SK-N-SH (cell line): Measurements from ENCODE around the gene GLIS1. TPM values are rescaled to one million over a fixed set of nuclear protein-coding genes. Genes with fewer than 3 reads are reported as not detected.

Experiments
- CTCF ChIA-PET: fragments of 300-600, 350-600 bp; formaldehyde crosslinking; extraction: SDS; loops from one replicate; lab custom pipeline; 2021; lab: Yijun Ruan, JAX
- POLR2A ChIA-PET: fragments of 350-600 bp; sonication (Branson Sonifier 250); formaldehyde crosslinking; extraction: SDS; loops from one replicate; lab custom pipeline; 2020; ENCODE audit warnings: antibody characterized with exemption, inconsistent platforms; lab: Yijun Ruan, JAX
- DNase-seq: peaks from one replicate; pipeline ENCODE4 v3.0.0; 2012
- H2AFZ ChIP-seq: fragments of 200-600 bp; sonication (generic); 2 replicates; pipeline ENCODE4 v1.8.1; 2016; ENCODE audit warnings: antibody characterized with exemption, mild to moderate bottlenecking, low read depth
- H3F3A ChIP-seq: fragments of 200-600 bp; sonication (generic); replicated peaks from 2 replicates; pipeline ENCODE3; 2016; ENCODE audit warnings: antibody characterized with exemption, mild to moderate bottlenecking; ENCODE audit not compliant: insufficient read depth
- H3K27ac ChIP-seq, 2 experiments: fragments of 200-500 bp in 1 of 2; fragments of 200-600 bp in 1 of 2; sonication (Bioruptor generic) in 1 of 2; sonication (generic), shearing (Covaris generic) in 1 of 2; 2 replicates each; pipeline versions ENCODE4 v1.5.1 to v1.6.1; 2014 to 2016; ENCODE audit warnings: low read depth in 2 of 2, inconsistent platforms in 1 of 2, low read length in 1 of 2, mild to moderate bottlenecking in 1 of 2, mixed read lengths in 1 of 2
- H3K27me3 ChIP-seq: fragments of 200-600 bp; sonication (generic), shearing (Covaris generic); 2 replicates; pipeline ENCODE4 v1.6.1; 2016; ENCODE audit warnings: mixed run types; ENCODE audit not compliant: insufficient read depth
- H3K36me3 ChIP-seq, 2 experiments: fragments of 200-500 bp in 1 of 2; fragments of 200-600 bp in 1 of 2; sonication (Bioruptor generic) in 1 of 2; sonication (generic) in 1 of 2; replicated peaks in 1 of 2; 2 replicates each; pipeline versions ENCODE3 to v1.5.1; 2014 to 2016; ENCODE audit warnings: low read length in 1 of 2, mild to moderate bottlenecking in 1 of 2; ENCODE audit not compliant: insufficient read depth in 2 of 2, control insufficient read depth in 1 of 2
- H3K4me1 ChIP-seq, 2 experiments: fragments of 200-500 bp in 1 of 2; fragments of 200-600 bp in 1 of 2; sonication (Bioruptor generic) in 1 of 2; sonication (generic), shearing (Covaris generic) in 1 of 2; 2 replicates each; pipeline versions ENCODE4 v1.5.1 to v1.6.1; 2014 to 2016; ENCODE audit warnings: low read depth in 1 of 2, low read length in 1 of 2, mixed run types in 1 of 2; ENCODE audit not compliant: insufficient read depth in 2 of 2, control insufficient read depth in 1 of 2
- H3K4me2 ChIP-seq: fragments of 200-600 bp; sonication (generic), shearing (Covaris generic); 2 replicates; pipeline ENCODE4 v1.6.1; 2017; ENCODE audit warnings: mixed run types
- H3K4me3 ChIP-seq, 2 experiments: fragments of 200-500 bp in 1 of 2; fragments of 200-600 bp in 1 of 2; sonication (Bioruptor generic) in 1 of 2; sonication (generic), shearing (Covaris generic) in 1 of 2; 2 replicates each; pipeline versions ENCODE4 v1.5.1 to v1.8.1; 2014 to 2016; ENCODE audit warnings: low read depth in 2 of 2, inconsistent platforms in 1 of 2, low read length in 1 of 2, mild to moderate bottlenecking in 1 of 2, mixed read lengths in 1 of 2, moderate library complexity in 1 of 2
- H3K79me2 ChIP-seq: fragments of 200-600 bp; sonication (generic); 2 replicates; pipeline ENCODE4 v1.8.1; 2017; ENCODE audit warnings: mild to moderate bottlenecking; ENCODE audit not compliant: insufficient read depth
- H3K9ac ChIP-seq: fragments of 200-600 bp; sonication (generic); 2 replicates; pipeline ENCODE4 v1.6.1; 2017; ENCODE audit warnings: mixed run types
- H3K9me2 ChIP-seq: fragments of 200-600 bp; sonication (generic); 2 replicates; pipeline ENCODE4 v1.6.1; 2017; ENCODE audit warnings: mixed run types
- H3K9me3 ChIP-seq: fragments of 200-600 bp; sonication (generic); 2 replicates; pipeline ENCODE4 v1.6.1; 2017; ENCODE audit warnings: mixed run types, mild to moderate bottlenecking, moderate library complexity
- H4K20me1 ChIP-seq: fragments of 200-600 bp; sonication (generic); 2 replicates; pipeline ENCODE4 v1.6.1; 2017; ENCODE audit warnings: mild to moderate bottlenecking, mixed run types; ENCODE audit not compliant: insufficient read depth
- EP300 ChIP-seq, 2 experiments: IDR thresholded peaks; 2 replicates each; pipeline versions ENCODE4 v1.4.0 to v1.6.1; 2012; ENCODE audit warnings: borderline replicate concordance in 1 of 2, low read depth in 1 of 2, low read length in 1 of 2
- EZH2phosphoT487 ChIP-seq: fragments of 200-600 bp; sonication (generic); IDR thresholded peaks from 2 replicates; pipeline ENCODE4 v1.6.1; 2017; ENCODE audit warnings: low read depth, mixed run types, mild to moderate bottlenecking, antibody characterized with exemption, moderate library complexity, borderline replicate concordance
- FOXJ3 ChIP-seq: sonication (generic); formaldehyde crosslinking; IDR thresholded peaks from 2 replicates; pipeline ENCODE4 v1.5.1; 2020; ENCODE audit warnings: mild to moderate bottlenecking, missing genetic modification reagents
- FOXM1 ChIP-seq: IDR thresholded peaks from 2 replicates; pipeline ENCODE4 v1.4.0; 2012; ENCODE audit warnings: low read depth, mild to moderate bottlenecking
- GABPA ChIP-seq: IDR thresholded peaks from 2 replicates; pipeline ENCODE4 v1.4.0; 2012; ENCODE audit warnings: low read depth, mild to moderate bottlenecking
- GATA2 ChIP-seq: sonication (generic); formaldehyde crosslinking; IDR thresholded peaks from 2 replicates; pipeline ENCODE4 v1.5.0; 2020; ENCODE audit warnings: mild to moderate bottlenecking, missing genetic modification reagents
- MEF2A ChIP-seq: IDR thresholded peaks from 2 replicates; pipeline ENCODE4 v1.4.0; 2012; ENCODE audit warnings: low read depth, borderline replicate concordance
- NRF1 ChIP-seq: IDR thresholded peaks from 2 replicates; pipeline ENCODE4 v1.6.1; 2012; ENCODE audit warnings: low read depth, mild to moderate bottlenecking, low read length
- POLR2AphosphoS5 ChIP-seq: IDR thresholded peaks from 2 replicates; pipeline ENCODE4 v1.6.1; 2012; ENCODE audit warnings: low read depth, low read length
- RAD21 ChIP-seq: IDR thresholded peaks from 2 replicates; pipeline ENCODE4 v1.6.1; 2012; ENCODE audit warnings: mild to moderate bottlenecking, low read length
- RCOR1 ChIP-seq: fragments of 150-350 bp; IDR thresholded peaks from 2 replicates; pipeline ENCODE4 v1.6.1; 2017; ENCODE audit warnings: antibody characterized with exemption, low read length
- RXRA ChIP-seq: IDR thresholded peaks from 2 replicates; pipeline ENCODE4 v1.4.0; 2012; ENCODE audit warnings: low read depth, mild to moderate bottlenecking, borderline replicate concordance
- SIN3A ChIP-seq: IDR thresholded peaks from 2 replicates; pipeline ENCODE4 v1.6.1; 2012; ENCODE audit warnings: low read depth, mild to moderate bottlenecking, low read length, moderate library complexity, borderline replicate concordance
- TAF1 ChIP-seq: IDR thresholded peaks from 2 replicates; pipeline ENCODE4 v1.6.1; 2012; ENCODE audit warnings: low read depth, mild to moderate bottlenecking, low read length, moderate library complexity, borderline replicate concordance
- TCF12 ChIP-seq: IDR thresholded peaks from 2 replicates; pipeline ENCODE4 v1.4.0; 2012
- TEAD4 ChIP-seq: IDR thresholded peaks from 2 replicates; pipeline ENCODE4 v1.4.0; 2012; ENCODE audit warnings: mild to moderate bottlenecking, borderline replicate concordance; ENCODE audit not compliant: insufficient read depth
- USF2 ChIP-seq: fragments of 150-350 bp; IDR thresholded peaks from 2 replicates; pipeline ENCODE4 v1.6.1; 2017; ENCODE audit warnings: antibody characterized with exemption, low read length, low read depth, borderline replicate concordance
- YY1 ChIP-seq: IDR thresholded peaks from 2 replicates; pipeline ENCODE4 v1.4.0; 2012; ENCODE audit warnings: low read depth, mild to moderate bottlenecking
- WGBS: methylation state at CpG from one replicate; pipeline ENCODE4 v1.1.6; 2017; ENCODE audit warnings: low lambda C conversion rate; 5-methylcytosine and 5-hydroxymethylcytosine counted together
- polyA plus RNA-seq, 3 experiments: library from polyadenylated mRNA; depleted of rRNA; stranded (reverse); fragments of >200 nt; gene quantifications; 2 replicates each; pipeline ENCODE4 v1.2.3, GENCODE V29; 2012
- TF ChIP-seq, protein P1 (sequence below): IDR thresholded peaks from 2 replicates; pipeline ENCODE4 v1.4.0; 2012; ENCODE audit warnings: low read depth, borderline replicate concordance
- TF ChIP-seq, protein P2 (sequence below): IDR thresholded peaks from 2 replicates; pipeline ENCODE4; 2012

GLIS1 gene
- polyA plus RNA-seq, 1 of the 3 experiments (the other 2 are of a cell fraction), result 0.13 TPM

DNA sequence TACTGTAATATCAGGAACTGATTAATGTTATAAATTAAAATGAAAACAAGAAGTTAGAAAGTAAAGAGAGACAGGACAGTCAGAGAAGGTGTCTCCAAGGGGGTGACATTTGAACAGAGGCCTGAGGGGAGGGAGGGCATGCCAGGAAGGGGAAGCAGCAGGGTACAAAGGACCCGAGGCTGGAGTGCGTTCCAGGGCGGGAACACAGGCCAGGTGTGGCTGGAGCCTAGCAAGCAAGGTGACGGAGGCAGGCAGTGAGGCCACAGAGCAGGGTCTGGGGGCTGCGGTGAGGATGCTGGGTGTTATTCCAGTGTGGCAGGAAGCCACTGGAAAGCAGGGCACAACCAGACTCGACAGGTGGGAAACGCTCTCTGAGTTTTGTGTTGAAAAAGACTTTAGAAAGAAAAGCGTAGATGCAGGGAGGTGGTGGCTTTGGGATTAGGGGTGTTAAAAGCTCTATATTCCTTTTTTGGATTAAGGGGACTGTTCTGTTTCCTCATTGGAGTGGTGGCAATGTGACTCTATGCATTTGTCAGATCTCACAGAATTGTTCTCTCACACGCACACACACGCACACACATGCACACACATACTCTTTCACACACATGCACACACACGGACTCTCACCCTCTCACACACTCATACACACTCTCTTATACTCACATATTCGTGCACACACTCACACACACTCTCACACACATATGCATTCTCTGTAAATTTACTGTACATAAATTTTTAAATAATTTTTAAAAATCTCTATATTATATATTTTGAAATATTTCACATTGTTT is 124.5 kb downstream of the GLIS1 start:
- no peak for TF ChIP-seq POLR2AphosphoS5
- no peak for TF ChIP-seq FOXM1
- no peak for TF ChIP-seq TEAD4
- TF ChIP-seq USF2, result no peak
- no peak for TF ChIP-seq GATA2 (CRISPR knock-in tag)
- no peak for TF ChIP-seq EZH2phosphoT487
- ChIA-PET CTCF (interaction anchor here (0.6 to 1.4 kb wide), 3 partner anchors 92 to 1470 kb away, joined by 3 read pairs; no protein-coding TSS in a partner anchor), POLR2A (no interaction called here)
- H3K9me2 ChIP-seq, result no peaks in the 10 kb centered on the region
- no peak overlapping the region for H3K4me3 ChIP-seq
- H3K4me2 ChIP-seq, result no peak overlapping the region
- no peaks in the 10 kb centered on the region for H3F3A ChIP-seq
- H3K79me2 ChIP-seq, result no peaks in the 10 kb centered on the region
- no peaks in the 10 kb centered on the region for H4K20me1 ChIP-seq
- peaks cover 0 to 24% of the 10 kb centered on the region in 2 experiments; a peak in 1 of 4 replicates for H3K4me1 ChIP-seq
- no peaks in the 10 kb centered on the region for H3K36me3 ChIP-seq
- no peak for DNase-seq
- H3K9me3 ChIP-seq, result no peaks in the 10 kb centered on the region
- no peak overlapping the region for H3K27ac ChIP-seq
- H3K27me3 ChIP-seq, result no peaks in the 10 kb centered on the region
- WGBS, result 65% methylated on average over 12 of the region's 12 CpGs
- no peak overlapping the region for H3K9ac ChIP-seq
- no peak overlapping the region for H2AFZ ChIP-seq

DNA sequence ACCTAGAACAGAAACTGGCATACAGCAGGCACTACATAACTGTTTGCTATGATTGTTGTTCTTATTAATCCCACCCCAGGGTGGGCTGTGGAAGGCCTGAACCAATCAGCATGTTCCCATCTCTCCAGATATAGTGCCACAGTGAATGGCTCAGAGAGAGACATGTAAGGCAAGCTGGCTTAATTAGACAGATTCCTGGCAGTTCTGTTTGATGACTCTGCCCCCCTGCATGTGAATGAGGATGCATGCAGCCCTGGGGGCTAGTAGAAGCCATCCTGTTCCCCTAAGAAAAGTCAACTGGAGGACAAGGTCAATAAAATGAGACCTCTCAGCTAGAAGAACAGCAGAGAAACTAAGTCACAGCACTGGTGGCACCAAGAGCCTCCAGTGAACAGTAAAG is 130.3 kb downstream of the GLIS1 start:
- H3K27me3 ChIP-seq, result no peaks in the 10 kb centered on the region
- H3K4me3 ChIP-seq, result no peak overlapping the region
- TF ChIP-seq RXRA, result no peak
- TF ChIP-seq YY1, result no peak
- TF ChIP-seq, protein P1, sequence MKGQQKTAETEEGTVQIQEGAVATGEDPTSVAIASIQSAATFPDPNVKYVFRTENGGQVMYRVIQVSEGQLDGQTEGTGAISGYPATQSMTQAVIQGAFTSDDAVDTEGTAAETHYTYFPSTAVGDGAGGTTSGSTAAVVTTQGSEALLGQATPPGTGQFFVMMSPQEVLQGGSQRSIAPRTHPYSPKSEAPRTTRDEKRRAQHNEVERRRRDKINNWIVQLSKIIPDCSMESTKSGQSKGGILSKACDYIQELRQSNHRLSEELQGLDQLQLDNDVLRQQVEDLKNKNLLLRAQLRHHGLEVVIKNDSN, result no peak
- TF ChIP-seq POLR2AphosphoS5, result no peak
- no peak for TF ChIP-seq RCOR1
- TF ChIP-seq EZH2phosphoT487, result no peak
- TF ChIP-seq RAD21, result no peak
- no peak for TF ChIP-seq USF2
- TF ChIP-seq, protein P2, sequence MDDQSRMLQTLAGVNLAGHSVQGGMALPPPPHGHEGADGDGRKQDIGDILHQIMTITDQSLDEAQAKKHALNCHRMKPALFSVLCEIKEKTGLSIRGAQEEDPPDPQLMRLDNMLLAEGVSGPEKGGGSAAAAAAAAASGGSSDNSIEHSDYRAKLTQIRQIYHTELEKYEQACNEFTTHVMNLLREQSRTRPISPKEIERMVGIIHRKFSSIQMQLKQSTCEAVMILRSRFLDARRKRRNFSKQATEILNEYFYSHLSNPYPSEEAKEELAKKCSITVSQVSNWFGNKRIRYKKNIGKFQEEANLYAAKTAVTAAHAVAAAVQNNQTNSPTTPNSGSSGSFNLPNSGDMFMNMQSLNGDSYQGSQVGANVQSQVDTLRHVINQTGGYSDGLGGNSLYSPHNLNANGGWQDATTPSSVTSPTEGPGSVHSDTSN, result no peak
- TF ChIP-seq NRF1, result no peak
- TF ChIP-seq SIN3A, result no peak
- TF ChIP-seq FOXM1, result no peak
- no peak for TF ChIP-seq FOXJ3 (CRISPR knock-in tag)
- no peak for TF ChIP-seq EP300 (IDR thresholded peaks at IDR 0.05; ENCODE audit: borderline replicate concordance in 1 of 2, low read depth in 1 of 2, low read length in 1 of 2)
- TF ChIP-seq TEAD4, result no peak
- no peak for TF ChIP-seq GABPA
- TF ChIP-seq TCF12, result no peak
- no peak for TF ChIP-seq TAF1
- no peak for TF ChIP-seq MEF2A
- no peak for TF ChIP-seq GATA2 (CRISPR knock-in tag)
- TF ChIP-seq, all 33 proteins: peak for 0
- H3K9me2 ChIP-seq, result no peaks in the 10 kb centered on the region
- H4K20me1 ChIP-seq, result no peaks in the 10 kb centered on the region
- H3K79me2 ChIP-seq, result no peaks in the 10 kb centered on the region
- no peak overlapping the region for H3K4me2 ChIP-seq
- H3K4me1 ChIP-seq, result peaks cover 0 to 7% of the 10 kb centered on the region in 2 experiments; a peak in 1 of 4 replicates
- H3F3A ChIP-seq, result no peaks in the 10 kb centered on the region
- no peak overlapping the region for H2AFZ ChIP-seq
- DNase-seq, result no peak
- POLR2A ChIA-PET, result no interaction called here
- H3K27ac ChIP-seq, result no peak overlapping the region
- no peaks in the 10 kb centered on the region for H3K36me3 ChIP-seq
- H3K9ac ChIP-seq, result no peak overlapping the region
- H3K9me3 ChIP-seq, result no peaks in the 10 kb centered on the region
- CTCF ChIA-PET, result no interaction called here
